GM21576 (cell line): ENCODE measurements around the gene WNT10A.
"Not testable (repeated sequence)": the region's sequence is repeated elsewhere in the genome, so short reads cannot be mapped to it uniquely, and the experiment has no call there.

Experiments used
- ATAC-seq: cut with Tn5 transposase; IDR thresholded peaks from one replicate; pipeline ENCODE4 v1.9.1; 2021; ENCODE audit warnings: mild to moderate bottlenecking, moderate library complexity; ENCODE audit not compliant: unreplicated experiment

Gene WNT10A

DNA sequence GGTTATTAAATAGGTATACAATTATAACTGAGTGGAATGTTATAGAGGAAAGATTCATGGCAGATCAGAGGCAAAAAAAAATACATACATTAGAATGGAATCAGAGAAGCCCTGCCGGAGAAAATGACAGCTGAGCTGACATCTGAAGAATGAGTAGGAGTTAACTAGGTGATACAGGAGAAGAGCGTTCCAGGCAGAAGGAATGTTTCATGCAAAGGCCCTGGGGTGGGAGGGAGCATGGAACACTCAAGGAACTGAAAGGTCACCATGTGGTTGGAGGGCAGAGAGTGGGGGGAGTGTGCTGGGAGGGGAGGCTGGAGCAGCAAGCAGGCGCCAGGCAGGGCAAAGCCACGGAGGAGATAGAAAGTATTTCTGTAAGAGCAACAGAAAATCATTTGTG is 47.2 kb downstream of the WNT10A start:
- no peak for ATAC-seq

DNA sequence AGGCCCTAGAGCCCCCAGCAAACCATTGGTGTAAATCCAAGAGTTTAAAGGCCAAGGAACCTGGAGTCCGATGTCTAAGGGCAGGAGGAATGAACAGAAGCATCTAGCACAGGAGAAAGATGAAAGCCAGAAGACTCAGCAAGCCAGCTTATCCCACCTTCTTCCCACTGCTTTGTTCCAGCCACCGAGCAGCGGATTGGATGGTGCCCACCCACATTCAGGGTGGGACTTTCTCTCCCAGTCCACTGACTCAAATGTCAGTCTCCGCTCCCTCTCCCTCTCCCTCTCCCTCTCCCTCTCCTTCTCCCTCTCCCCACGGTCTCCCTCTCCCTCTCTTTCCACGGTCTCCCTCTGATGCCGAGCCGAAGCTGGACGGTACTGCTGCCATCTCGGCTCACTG is 49.8 kb downstream of the WNT10A start:
- not testable (repeated sequence) for ATAC-seq

DNA sequence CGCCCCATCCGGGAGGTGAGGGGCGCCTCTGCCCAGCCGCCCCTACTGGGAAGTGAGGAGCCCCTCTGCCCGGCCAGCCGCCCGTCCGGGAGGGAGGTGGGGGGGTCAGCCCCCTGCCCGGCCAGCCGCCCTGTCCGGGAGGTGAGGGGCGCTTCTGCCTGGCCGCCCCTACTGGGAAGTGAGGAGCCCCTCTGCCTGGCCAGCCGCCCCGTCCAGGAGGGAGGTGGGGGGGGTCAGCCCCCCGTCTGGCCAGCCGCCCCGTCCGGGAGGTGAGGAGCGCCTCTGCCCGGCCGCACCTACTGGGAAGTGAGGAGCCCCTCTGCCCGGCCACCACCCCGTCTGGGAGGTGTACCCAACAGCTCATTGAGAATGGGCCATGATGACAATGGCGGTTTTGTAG is 51.1 kb downstream of the WNT10A start:
- ATAC-seq, result not testable (repeated sequence)
